ENCODE data around the gene CACNA2D3.

CACNA2D3 gene

GRCh38 chr3:54777141-54777540 is 654.8 kb downstream of the CACNA2D3 start:
- DNase-seq: no peak

- peak; percentile 25 for DNase-seq
Measured at GRCh38 chr3:54780336-54780735, 658.0 kb downstream of the CACNA2D3 start.

- no peak for DNase-seq
Measured at GRCh38 chr3:54781728-54782127, 659.4 kb downstream of the CACNA2D3 start.

GRCh38 chr3:54783611-54784010 is 661.3 kb downstream of the CACNA2D3 start:
- peak; percentile 65 for DNase-seq

GRCh38 chr3:54784021-54784420 is 661.7 kb downstream of the CACNA2D3 start:
- DNase-seq: no peak

- DNase-seq: no peak
Measured at GRCh38 chr3:54785976-54786375, 663.6 kb downstream of the CACNA2D3 start.

GRCh38 chr3:54790051-54790450 is 667.7 kb downstream of the CACNA2D3 start:
- DNase-seq: no peak

DNA sequence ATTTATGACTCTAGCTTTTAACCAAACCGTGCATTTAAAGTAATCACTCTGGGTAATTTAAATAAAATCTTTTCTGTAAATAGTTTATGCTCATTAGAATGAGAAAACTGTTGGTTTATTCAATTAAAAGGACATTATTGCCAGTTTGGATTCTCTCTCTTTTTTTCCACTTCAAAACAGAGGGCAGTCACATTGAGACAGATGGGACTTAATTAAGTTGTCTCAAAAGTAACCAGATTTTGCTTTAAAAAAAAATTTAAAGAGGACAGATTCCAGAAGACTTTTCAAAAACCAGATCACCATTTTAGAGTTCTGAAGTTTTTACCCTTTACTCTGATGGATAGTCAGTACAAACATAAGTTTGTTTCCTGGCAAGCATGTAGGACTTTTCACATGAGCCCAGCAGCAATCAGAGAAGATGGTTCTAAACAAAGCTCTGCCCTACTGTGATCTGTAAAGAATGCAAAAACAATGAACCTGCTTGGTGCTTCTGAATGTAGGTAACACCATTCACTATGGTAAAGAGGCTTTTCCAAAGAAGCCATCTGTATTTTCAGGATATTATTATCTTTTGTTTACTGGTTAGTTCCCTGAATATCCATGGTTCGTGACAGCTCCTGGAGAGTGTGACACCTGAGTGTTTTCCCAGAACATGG is 669.3 kb downstream of the CACNA2D3 start:
- DNase-seq: no peak

GRCh38 chr3:54792584-54792983 is 670.2 kb downstream of the CACNA2D3 start:
- no peak for DNase-seq

- DNase-seq: no peak
Measured at GRCh38 chr3:54793171-54793570, 670.8 kb downstream of the CACNA2D3 start.

DNA sequence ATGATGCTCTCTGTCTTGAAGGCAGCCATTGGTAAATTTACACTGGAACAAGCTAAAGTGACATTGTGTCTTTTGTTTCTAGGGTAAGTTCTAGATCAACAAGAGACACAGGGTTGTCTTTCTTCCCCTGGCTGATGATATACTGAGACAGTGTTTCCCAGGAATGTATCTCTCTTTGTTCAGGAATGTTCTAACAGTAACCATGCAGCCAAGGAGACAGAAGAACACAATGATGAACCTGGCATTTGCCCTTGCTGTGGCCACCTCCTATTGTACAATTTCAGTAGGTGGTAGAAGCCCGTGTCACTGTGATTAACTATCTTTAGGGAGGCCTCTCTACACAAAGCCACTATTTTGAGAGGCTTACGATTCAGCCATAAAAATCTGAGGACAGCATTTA is 674.8 kb downstream of the CACNA2D3 start:
- no peak for DNase-seq

DNA sequence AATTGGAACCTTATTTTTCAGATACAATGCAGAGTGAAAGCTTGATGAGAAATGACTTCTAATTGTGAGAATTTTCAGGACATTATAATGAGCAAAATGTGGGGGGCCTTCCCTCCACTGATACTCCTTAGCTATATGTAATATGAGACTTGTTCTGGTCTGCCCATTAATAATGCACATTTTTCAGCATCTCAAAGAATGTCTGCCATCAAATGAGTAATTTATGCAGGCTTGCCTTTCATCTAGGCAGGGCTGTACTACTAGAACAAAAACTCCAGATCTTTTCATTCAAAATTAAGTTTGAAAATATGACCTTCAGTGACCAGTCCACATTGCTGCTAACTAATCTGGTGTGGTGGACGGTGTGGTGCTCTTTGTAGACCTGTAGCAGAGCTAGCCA is 678.1 kb downstream of the CACNA2D3 start:
- no peak for DNase-seq

GRCh38 chr3:54801977-54802376 is 679.6 kb downstream of the CACNA2D3 start:
- DNase-seq: no peak

- DNase-seq: no peak
Measured at GRCh38 chr3:54810401-54810800, 688.0 kb downstream of the CACNA2D3 start.

DNA sequence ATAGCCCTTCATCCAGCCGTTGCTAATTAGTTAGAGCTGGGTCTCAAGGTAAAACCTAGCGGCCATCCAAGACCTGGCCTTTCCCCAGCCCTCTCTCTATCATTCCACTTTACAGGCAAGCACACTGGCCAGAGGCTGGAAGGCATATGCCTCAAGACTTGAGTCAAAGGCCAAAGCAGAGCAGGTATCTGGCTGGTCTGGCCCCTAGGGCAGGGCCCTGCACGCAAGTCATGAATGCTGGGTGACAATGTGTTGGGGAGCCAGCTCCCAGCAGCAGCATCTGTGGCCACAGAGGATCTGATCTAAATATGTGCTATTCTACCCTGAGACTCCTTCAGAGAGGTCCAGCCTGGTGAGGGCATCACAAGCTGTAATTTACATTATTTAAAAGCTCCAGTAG is 691.9 kb downstream of the CACNA2D3 start:
- no peak for DNase-seq

DNA sequence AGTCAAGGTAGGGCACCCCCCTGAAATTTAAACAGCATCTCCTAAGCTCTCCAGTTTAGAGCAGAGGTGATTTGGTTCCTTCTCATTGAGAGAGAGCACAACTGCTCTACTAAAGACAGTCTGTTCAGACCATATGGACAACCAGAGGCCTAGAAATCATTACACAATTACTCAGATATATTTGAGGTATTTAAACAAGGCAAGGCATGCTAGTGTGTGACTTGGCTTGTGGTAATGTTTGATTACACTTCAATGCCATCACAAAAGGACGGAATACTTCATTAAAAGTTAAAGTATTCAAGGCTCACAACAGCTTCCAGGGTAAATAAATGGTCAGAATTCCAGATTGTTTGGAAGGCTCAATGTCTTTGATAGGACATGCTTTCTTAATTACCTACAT is 695.3 kb downstream of the CACNA2D3 start:
- DNase-seq: peak; percentile 71

- DNase-seq: peak; percentile 33
Measured at GRCh38 chr3:54818486-54818885, 696.1 kb downstream of the CACNA2D3 start.

DNA sequence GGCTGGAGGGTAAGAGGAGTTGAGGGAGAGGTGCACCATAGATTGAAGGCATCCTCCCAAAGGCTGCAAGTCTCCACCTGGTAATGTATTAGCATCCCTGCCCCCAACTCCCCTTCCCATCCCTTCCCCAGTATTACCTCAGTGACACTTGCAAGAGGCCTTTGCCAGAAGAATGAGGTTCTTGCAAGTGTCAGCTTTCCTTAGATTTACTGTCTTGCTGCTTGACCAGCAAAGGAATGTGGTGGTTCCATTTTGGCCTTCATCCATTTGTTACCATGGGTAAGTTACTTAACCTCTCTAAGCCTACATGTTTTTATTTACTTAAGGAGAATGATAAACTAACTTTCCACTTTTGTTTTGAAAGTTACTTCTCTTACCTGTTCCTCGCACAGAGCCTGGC is 696.6 kb downstream of the CACNA2D3 start:
- DNase-seq: no peak

DNA sequence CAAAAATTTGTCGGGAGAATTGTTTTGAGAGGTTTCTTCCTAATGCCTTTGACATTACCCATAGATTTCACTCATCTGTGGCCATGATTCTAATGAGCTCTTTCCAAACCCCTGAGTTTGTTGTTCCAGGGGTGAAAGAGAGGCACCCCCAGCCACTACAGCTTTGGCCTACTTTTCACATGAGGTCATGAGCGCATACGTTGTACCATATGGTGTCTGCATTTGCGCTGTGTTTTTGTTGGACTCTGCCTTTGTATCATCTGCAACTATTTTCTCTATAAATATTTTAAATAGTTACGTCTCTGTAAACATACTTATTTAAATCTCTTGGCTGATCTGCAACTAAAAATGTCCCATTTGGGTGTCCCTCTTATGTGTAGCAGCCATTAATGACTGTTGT is 697.6 kb downstream of the CACNA2D3 start:
- peak; percentile 77 for DNase-seq

DNA sequence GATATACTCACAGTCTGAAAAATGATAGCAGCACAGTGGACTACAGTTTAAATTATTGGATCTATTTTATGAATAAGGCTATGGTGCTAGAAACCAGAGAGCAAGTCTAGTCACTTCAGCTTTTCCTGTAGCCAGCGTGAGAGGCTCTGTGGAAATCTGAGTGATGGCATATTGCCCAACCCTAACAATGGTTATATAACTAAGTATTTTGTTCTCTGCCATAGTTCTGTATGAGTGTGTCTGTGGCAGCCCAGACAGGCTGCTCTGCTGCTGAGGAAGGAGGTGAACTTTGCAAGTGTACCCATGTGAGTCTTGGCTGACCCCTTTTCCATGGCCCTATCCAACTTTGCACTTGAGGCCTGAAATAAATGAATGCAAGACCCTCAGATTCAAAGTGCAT is 699.9 kb downstream of the CACNA2D3 start:
- DNase-seq: peak; percentile 46

DNA sequence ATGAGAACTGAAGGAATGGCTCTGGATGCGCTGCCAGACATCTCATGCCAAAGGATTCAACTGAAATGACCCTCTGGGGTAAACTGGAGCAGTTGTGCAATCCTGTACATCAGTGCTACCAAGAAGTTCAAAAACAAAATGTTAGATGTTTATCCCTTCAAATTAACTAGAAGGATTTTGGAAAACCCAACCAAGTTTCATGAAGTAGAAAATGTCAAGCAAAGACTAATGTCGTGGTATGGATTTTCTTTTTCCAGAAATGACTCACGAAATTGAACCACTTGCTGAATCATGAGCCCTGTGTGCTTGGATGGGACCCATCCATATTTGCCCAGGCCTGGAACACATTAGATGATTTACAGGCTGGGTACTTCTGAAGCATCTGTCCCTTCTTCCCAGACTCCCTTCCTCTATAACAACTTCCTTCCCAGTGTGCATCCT is 703.9 kb downstream of the CACNA2D3 start:
- peak; percentile 72 for DNase-seq

GRCh38 chr3:54827056-54827687 is 704.8 kb downstream of the CACNA2D3 start:
- no peak for DNase-seq

DNA sequence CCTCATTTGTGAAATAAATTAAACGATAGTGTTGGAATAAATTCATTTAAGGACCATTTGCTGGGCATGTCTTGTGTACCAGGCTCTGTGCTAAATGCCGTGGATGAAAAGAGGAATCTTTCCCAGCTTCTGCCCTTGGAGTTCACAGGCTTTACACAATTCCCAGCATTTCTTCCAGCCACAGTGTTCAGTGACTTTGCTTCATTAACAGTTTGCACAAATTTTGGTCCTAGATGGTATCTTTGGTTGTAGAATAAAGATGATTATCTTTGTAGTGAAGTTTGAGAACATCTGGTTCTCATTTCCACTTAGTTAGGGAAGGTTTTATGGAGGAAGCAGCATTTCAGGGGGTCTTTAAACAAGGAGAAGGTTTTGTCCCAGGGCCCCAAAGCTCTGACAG is 705.4 kb downstream of the CACNA2D3 start:
- peak; percentile 16 for DNase-seq

- DNase-seq: peak; percentile 23
Measured at GRCh38 chr3:54830658-54831057, 708.3 kb downstream of the CACNA2D3 start.

- DNase-seq: no peak
Measured at GRCh38 chr3:54831112-54831511, 708.8 kb downstream of the CACNA2D3 start.

Measured in fibroblast of skin of right biceps (primary cell).